GM12874 (cell line): Measurements from ENCODE around the gene SPATA20.

Experiments
- TF ChIP-seq, protein P1 (sequence below): IDR thresholded peaks from 2 replicates; pipeline ENCODE4 v1.5.1; 2011; ENCODE audit warnings: low read depth, mild to moderate bottlenecking, control low read depth, low read length, moderate library complexity; ENCODE audit not compliant: insufficient read depth

SPATA20 gene

DNA sequence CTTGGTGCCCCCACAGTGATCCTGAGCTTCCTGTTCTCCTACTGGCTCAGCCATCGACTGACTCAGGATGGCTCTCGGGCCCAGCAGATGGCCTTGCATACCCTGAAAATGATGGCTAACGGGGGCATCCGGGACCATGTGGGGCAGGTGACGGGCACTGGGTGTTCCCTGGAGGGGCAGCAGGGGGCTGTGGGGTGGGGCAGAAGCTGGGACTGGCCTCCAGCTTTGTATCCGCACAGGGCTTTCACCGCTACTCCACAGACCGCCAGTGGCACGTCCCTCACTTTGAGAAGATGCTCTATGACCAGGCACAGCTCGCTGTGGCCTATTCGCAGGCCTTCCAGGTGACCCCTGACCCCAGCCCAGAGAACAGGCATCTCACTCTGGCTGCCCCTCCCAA, 3.0 kb downstream of the SPATA20 start:
- TF ChIP-seq, protein P1, sequence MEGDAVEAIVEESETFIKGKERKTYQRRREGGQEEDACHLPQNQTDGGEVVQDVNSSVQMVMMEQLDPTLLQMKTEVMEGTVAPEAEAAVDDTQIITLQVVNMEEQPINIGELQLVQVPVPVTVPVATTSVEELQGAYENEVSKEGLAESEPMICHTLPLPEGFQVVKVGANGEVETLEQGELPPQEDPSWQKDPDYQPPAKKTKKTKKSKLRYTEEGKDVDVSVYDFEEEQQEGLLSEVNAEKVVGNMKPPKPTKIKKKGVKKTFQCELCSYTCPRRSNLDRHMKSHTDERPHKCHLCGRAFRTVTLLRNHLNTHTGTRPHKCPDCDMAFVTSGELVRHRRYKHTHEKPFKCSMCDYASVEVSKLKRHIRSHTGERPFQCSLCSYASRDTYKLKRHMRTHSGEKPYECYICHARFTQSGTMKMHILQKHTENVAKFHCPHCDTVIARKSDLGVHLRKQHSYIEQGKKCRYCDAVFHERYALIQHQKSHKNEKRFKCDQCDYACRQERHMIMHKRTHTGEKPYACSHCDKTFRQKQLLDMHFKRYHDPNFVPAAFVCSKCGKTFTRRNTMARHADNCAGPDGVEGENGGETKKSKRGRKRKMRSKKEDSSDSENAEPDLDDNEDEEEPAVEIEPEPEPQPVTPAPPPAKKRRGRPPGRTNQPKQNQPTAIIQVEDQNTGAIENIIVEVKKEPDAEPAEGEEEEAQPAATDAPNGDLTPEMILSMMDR, result no peak

DNA sequence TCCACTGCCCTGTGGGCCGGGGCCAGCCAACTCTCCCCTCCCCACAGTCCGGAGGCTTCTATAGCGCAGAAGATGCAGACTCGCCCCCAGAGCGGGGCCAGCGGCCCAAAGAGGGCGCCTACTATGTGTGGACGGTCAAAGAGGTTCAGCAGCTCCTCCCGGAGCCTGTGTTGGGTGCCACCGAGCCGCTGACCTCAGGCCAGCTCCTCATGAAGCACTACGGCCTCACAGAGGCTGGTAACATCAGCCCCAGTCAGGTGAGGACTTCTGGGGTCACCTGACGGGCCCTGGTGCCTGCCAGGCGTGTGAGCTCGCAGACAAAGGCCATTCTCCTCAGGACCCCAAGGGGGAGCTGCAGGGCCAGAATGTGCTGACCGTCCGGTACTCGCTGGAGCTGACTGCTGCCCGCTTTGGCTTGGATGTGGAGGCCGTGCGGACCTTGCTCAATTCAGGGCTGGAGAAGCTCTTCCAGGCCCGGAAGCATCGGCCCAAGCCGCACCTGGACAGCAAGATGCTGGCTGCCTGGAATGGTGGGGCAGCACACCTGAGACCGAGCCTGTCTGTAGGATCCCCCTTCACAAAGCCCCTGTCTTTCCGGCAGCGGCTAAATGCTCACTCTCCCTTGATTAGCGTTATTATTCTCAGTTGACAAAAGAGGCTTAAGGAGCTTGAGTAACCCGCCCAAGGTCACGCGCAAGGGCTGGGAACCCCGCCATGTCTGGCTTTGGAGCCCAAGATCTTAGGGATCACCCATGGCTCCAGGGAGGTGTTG, 3.9 kb downstream of the SPATA20 start:
- TF ChIP-seq, protein P1, result peak; percentile 64

DNA sequence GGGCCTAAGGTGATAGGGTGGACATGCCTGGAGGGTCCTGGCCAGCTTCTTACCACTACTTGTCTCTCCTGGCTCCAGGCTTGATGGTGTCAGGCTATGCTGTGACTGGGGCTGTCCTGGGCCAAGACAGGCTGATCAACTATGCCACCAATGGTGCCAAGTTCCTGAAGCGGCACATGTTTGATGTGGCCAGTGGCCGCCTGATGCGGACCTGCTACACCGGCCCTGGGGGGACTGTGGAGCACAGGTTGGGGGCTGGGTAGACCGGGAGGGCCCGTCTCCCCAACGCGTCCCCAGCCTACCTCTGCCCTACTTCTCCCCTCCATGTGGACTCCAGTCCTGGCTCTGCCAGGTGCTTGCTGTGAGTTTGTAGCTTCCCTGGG, 4.5 kb downstream of the SPATA20 start:
- TF ChIP-seq, protein P1, result no peak

DNA sequence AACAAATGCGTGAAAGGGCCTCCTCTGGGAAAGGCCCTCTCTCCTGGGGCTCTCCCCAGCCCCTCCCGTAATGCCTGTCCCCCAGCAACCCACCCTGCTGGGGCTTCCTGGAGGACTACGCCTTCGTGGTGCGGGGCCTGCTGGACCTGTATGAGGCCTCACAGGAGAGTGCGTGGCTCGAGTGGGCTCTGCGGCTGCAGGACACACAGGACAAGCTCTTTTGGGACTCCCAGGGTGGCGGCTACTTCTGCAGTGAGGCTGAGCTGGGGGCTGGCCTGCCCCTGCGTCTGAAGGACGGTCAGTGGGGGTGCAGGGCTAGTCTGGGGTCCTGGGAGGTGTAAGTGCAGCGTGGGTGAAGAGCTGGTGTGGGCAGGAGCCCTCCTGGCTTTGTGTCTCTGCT, 4.9 kb downstream of the SPATA20 start:
- TF ChIP-seq, protein P1, result no peak

DNA sequence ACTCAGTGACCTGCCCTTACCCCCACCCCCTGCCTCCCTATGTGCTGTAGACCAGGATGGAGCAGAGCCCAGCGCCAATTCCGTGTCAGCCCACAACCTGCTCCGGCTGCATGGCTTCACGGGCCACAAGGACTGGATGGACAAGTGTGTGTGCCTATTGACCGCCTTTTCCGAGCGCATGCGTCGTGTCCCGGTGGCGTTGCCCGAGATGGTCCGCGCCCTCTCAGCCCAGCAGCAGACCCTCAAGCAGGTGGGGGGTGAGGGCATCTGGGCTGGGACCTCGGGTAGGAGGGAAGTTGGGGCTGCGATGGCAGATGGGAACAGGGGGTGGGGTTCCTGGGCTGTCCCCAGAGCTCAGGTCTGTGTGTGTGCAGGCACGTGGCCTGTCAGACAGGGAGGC, 7.2 kb downstream of the SPATA20 start:
- TF ChIP-seq, protein P1, result no peak

DNA sequence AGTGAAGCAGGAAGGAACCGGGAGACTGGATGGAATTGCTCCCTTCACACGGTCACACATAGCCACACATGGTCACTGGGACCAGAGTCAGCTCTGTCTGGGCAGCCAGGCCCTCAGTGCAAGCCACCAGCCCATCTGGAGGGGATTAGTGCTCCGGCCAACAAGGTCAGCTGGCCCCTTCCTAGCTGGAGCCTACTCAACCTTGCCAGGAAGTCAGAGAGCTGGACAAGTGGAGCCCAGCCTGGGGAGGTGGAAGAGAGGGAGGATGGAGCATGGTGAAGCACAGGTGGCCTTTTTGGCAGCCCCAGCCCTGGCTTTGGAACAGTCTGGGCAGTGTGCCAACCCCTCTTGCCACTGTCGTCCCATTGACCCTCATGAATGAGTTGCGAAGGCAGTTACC, 9.8 kb downstream of the SPATA20 start:
- TF ChIP-seq, protein P1, result no peak

DNA sequence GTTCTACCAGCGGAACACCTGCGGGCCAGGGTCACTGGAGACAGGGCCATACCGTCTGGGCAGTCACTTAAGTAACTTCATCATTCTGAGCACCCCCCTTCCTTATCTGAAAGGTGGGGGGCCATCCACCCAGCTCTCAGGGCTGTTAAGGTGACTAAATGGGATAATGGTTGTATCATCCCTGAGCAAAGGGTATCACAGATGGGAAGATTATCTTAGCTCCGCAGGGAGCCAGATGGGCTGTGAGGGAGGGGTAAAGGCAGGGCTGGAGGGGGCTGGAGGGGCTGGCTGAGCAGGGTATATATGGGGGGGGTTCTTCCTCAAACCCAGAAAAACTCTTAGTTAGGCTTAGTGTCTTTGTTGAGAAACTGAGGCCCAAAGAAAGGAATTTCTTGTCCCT, 10.7 kb downstream of the SPATA20 start:
- TF ChIP-seq, protein P1, result no peak

DNA sequence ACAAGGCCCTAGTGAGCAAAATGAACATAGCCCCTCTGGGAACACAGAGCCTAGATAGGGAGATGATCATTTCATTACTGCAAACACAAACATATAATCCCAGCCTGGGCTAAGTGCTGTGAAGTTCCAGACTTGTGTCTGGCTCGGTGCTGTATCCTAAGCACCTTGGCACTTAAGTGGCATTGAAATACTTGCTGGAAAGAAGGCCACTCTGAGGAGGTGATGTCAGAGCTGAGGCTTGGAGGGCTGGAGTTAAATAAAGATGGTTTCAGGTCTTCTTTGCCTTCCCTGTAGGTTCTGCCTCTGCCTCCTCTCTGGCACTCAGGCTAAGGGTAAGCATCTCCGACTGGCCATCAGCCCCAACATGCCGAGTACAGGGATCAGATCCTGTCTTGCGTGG, 11.1 kb downstream of the SPATA20 start:
- TF ChIP-seq, protein P1, result no peak
